H1 (cell line): ENCODE data around the gene CD52. TPM values are rescaled to one million over a fixed set of nuclear protein-coding genes. Genes with fewer than 3 reads are reported as not detected.

ENCODE experiments used
- CTCF ChIA-PET: fragments of 300-600 bp; sonication (Branson Sonifier 250); formaldehyde crosslinking; loops from one replicate; lab custom pipeline; 2021; ENCODE audit not compliant: partially characterized antibody; lab: Charles Lee
- POLR2A ChIA-PET: fragments of 300-600 bp; sonication (Branson Sonifier 250); formaldehyde crosslinking; loops from one replicate; lab custom pipeline; 2021; ENCODE audit warnings: inconsistent platforms; ENCODE audit not compliant: partially characterized antibody; lab: Charles Lee
- DNase-seq, 2 experiments: peaks; one replicate each; pipeline versions ENCODE4 v3.0.0 to v3.0.0-alpha.2; 2010 to 2022; ENCODE audit warnings: low spot score in 2 of 2, low read depth in 1 of 2, mixed read lengths in 1 of 2
- FAIRE-seq: peaks from 2 replicates; lab custom pipeline; 2011; peaks lifted over from hg19 to GRCh38; lab: Jason Lieb, UNC
- H2AFZ ChIP-seq: 2 replicates; pipeline ENCODE4 v1.8.1; 2012; ENCODE audit warnings: low read length, inconsistent platforms
- H2AK5ac ChIP-seq: 2 replicates; pipeline ENCODE4 v1.6.1; 2013; ENCODE audit warnings: low read depth, low read length
- H2BK120ac ChIP-seq: replicated peaks from 2 replicates; pipeline ENCODE3; 2013; ENCODE audit warnings: low read depth, low read length, inconsistent platforms
- H2BK12ac ChIP-seq: 2 replicates; pipeline ENCODE4 v1.6.1; 2013; ENCODE audit warnings: low read depth, low read length
- H2BK15ac ChIP-seq: 2 replicates; pipeline ENCODE4 v1.6.1; 2013; ENCODE audit warnings: low read length
- H2BK20ac ChIP-seq: 2 replicates; pipeline ENCODE4 v1.6.1; 2013; ENCODE audit warnings: low read length
- H2BK5ac ChIP-seq: 2 replicates; pipeline ENCODE4 v1.6.1; 2013; ENCODE audit warnings: low read depth, low read length
- H3K14ac ChIP-seq: 2 replicates; pipeline ENCODE4 v1.6.1; 2013; ENCODE audit warnings: inconsistent platforms; ENCODE audit not compliant: insufficient read length
- H3K18ac ChIP-seq: 2 replicates; pipeline ENCODE4 v1.6.1; 2013; ENCODE audit warnings: low read length; ENCODE audit errors: extremely low read depth
- H3K23ac ChIP-seq: 2 replicates; pipeline ENCODE4 v1.6.1; 2013; ENCODE audit warnings: inconsistent platforms; ENCODE audit not compliant: insufficient read length
- H3K23me2 ChIP-seq: 2 replicates; pipeline ENCODE4 v1.6.1; 2013; ENCODE audit warnings: low read depth, low read length
- H3K27ac ChIP-seq: 2 replicates; pipeline ENCODE4 v1.6.1; 2011; ENCODE audit warnings: low read depth, low read length, inconsistent platforms
- H3K27me3 ChIP-seq, 4 experiments: replicated peaks in 1 of 4; 1 replicate in 1 of 4; 2 replicates in 3 of 4; pipeline versions ENCODE4 v1.6.1 to v1.8.1; 2011 to 2013; ENCODE audit warnings: low read length in 3 of 4, mild to moderate bottlenecking in 3 of 4, inconsistent platforms in 2 of 4, mixed read lengths in 2 of 4, moderate library complexity in 1 of 4; ENCODE audit not compliant: control insufficient read depth in 3 of 4, insufficient read depth in 3 of 4; ENCODE audit errors: extremely low read depth in 1 of 4
- H3K36me3 ChIP-seq, 4 experiments: 2 replicates each; pipeline versions ENCODE4 v1.6.1 to v1.8.1; 2011 to 2013; ENCODE audit warnings: mild to moderate bottlenecking in 4 of 4, low read length in 3 of 4, moderate library complexity in 2 of 4, control low read depth in 1 of 4, inconsistent platforms in 1 of 4; ENCODE audit not compliant: insufficient read depth in 4 of 4, control insufficient read depth in 2 of 4
- H3K4ac ChIP-seq: replicated peaks from 2 replicates; pipeline ENCODE3; 2013; ENCODE audit warnings: low read length, low read depth, mixed read lengths, inconsistent platforms; ENCODE audit not compliant: insufficient read length
- H3K4me1 ChIP-seq, 4 experiments: replicated peaks in 1 of 4; 1 replicate in 1 of 4; 2 replicates in 3 of 4; pipeline versions ENCODE4 v1.6.1 to v1.8.1; 2011 to 2013; ENCODE audit warnings: low read length in 3 of 4, inconsistent platforms in 2 of 4, mixed read lengths in 1 of 4; ENCODE audit not compliant: insufficient read depth in 4 of 4, control insufficient read depth in 3 of 4
- H3K4me2 ChIP-seq, 2 experiments: 2 replicates each; pipeline versions ENCODE4 v1.6.1 to v1.8.1; 2011 to 2013; ENCODE audit warnings: low read depth in 2 of 2, low read length in 2 of 2, control low read depth in 1 of 2, inconsistent platforms in 1 of 2, mild to moderate bottlenecking in 1 of 2; ENCODE audit not compliant: insufficient read depth in 1 of 2
- H3K4me3 ChIP-seq, 4 experiments: fragments of 200-600, 300-600 bp in 1 of 4; sonication (generic), shearing (Covaris generic), sonication (Bioruptor Twin) in 1 of 4; 2 replicates each; pipeline versions ENCODE4 v1.5.1 to v1.8.1; 2011 to 2016; ENCODE audit warnings: low read length in 4 of 4, low read depth in 3 of 4, control low read depth in 2 of 4, inconsistent platforms in 2 of 4, mild to moderate bottlenecking in 2 of 4, mixed read lengths in 1 of 4, moderate library complexity in 1 of 4; ENCODE audit not compliant: insufficient read depth in 2 of 4; ENCODE audit errors: extremely low read depth in 1 of 4
- H3K56ac ChIP-seq: replicated peaks from 2 replicates; pipeline ENCODE3; 2013; ENCODE audit warnings: low read depth, mild to moderate bottlenecking, mixed read lengths, low read length, inconsistent platforms; ENCODE audit not compliant: insufficient read length
- H3K79me1 ChIP-seq: 2 replicates; pipeline ENCODE4 v1.6.1; 2013; ENCODE audit warnings: low read depth, low read length, control low read depth
- H3K79me2 ChIP-seq, 2 experiments: 2 replicates each; pipeline versions ENCODE4 v1.6.1 to v1.8.1; 2012 to 2013; ENCODE audit warnings: low read length in 2 of 2, mild to moderate bottlenecking in 2 of 2, inconsistent platforms in 1 of 2; ENCODE audit not compliant: insufficient read depth in 2 of 2, control insufficient read depth in 1 of 2
- H3K9ac ChIP-seq, 4 experiments: replicated peaks in 1 of 4; 1 replicate in 1 of 4; 2 replicates in 3 of 4; pipeline versions ENCODE4 v1.6.1 to v1.8.1; 2011 to 2013; ENCODE audit warnings: low read depth in 3 of 4, low read length in 3 of 4, control low read depth in 2 of 4, mild to moderate bottlenecking in 2 of 4, moderate library complexity in 2 of 4, inconsistent platforms in 1 of 4; ENCODE audit errors: extremely low read depth in 1 of 4
- H3K9me3 ChIP-seq, 2 experiments: 2 replicates each; pipeline versions ENCODE4 v1.6.1 to v1.8.1; 2012 to 2013; ENCODE audit warnings: mild to moderate bottlenecking in 2 of 2, moderate library complexity in 2 of 2, control low read depth in 1 of 2, inconsistent platforms in 1 of 2, low read depth in 1 of 2, low read length in 1 of 2, mixed read lengths in 1 of 2; ENCODE audit not compliant: insufficient read depth in 2 of 2
- H4K20me1 ChIP-seq, 2 experiments: replicated peaks in 1 of 2; 2 replicates each; pipeline versions ENCODE3 to v1.8.1; 2011 to 2013; ENCODE audit warnings: inconsistent platforms in 2 of 2, low read length in 2 of 2, mild to moderate bottlenecking in 1 of 2; ENCODE audit not compliant: insufficient read depth in 2 of 2, control insufficient read depth in 1 of 2
- H4K5ac ChIP-seq: 2 replicates; pipeline ENCODE4 v1.6.1; 2013; ENCODE audit warnings: low read length, low read depth, mixed read lengths, inconsistent platforms; ENCODE audit not compliant: insufficient read length
- H4K8ac ChIP-seq: 2 replicates; pipeline ENCODE4 v1.8.0; 2013; ENCODE audit warnings: mild to moderate bottlenecking, moderate library complexity, low read length, inconsistent platforms; ENCODE audit not compliant: insufficient read depth; ENCODE audit errors: extremely low read depth
- H4K91ac ChIP-seq: replicated peaks from 2 replicates; pipeline ENCODE3; 2013; ENCODE audit warnings: low read length, mixed read lengths, inconsistent platforms; ENCODE audit not compliant: insufficient read length
- ASH2L ChIP-seq: fragments of 200-600, 300-600 bp; sonication (generic); IDR thresholded peaks from one replicate; pipeline ENCODE4 v1.7.1; 2017; ENCODE audit warnings: low read length
- CBX5 ChIP-seq: fragments of 300-800, 300-1000 bp; sonication (generic); IDR thresholded peaks from 2 replicates; pipeline ENCODE4 v1.7.1; 2016; ENCODE audit warnings: antibody characterized with exemption, low read length, low read depth
- CEBPB ChIP-seq: IDR thresholded peaks from 2 replicates; pipeline ENCODE4 v1.6.1; 2012; ENCODE audit warnings: low read depth, low read length
- EZH2 ChIP-seq: fragments of 200-600 bp; sonication (generic); IDR thresholded peaks from 2 replicates; pipeline ENCODE4 v1.7.1; 2012; ENCODE audit warnings: low read depth, mild to moderate bottlenecking, moderate library complexity, low read length, inconsistent platforms; ENCODE audit not compliant: severe bottlenecking
- NRF1 ChIP-seq: IDR thresholded peaks from 2 replicates; pipeline ENCODE4 v1.6.1; 2011; ENCODE audit warnings: mild to moderate bottlenecking, low read depth, low read length, improper control_type of control experiment
- POU5F1 ChIP-seq: IDR thresholded peaks from 2 replicates; pipeline ENCODE4 v1.6.1; 2011; ENCODE audit warnings: low read depth, mild to moderate bottlenecking, low read length, moderate library complexity
- RBBP5 ChIP-seq: IDR thresholded peaks from 2 replicates; pipeline ENCODE4 v1.7.1; 2012; ENCODE audit warnings: low read depth, mild to moderate bottlenecking, inconsistent platforms, low read length, moderate library complexity, borderline replicate concordance
- RFX5 ChIP-seq: IDR thresholded peaks from 2 replicates; pipeline ENCODE4 v1.6.1; 2011; ENCODE audit warnings: low read depth, low read length, improper control_type of control experiment, borderline replicate concordance
- RNF2 ChIP-seq: fragments of 200-900, 300-1000 bp; sonication (generic); IDR thresholded peaks from 2 replicates; pipeline ENCODE4 v1.7.1; 2016; ENCODE audit warnings: borderline replicate concordance, low read depth, mild to moderate bottlenecking, antibody characterized with exemption, low read length; ENCODE audit not compliant: poor library complexity, severe bottlenecking; ENCODE audit errors: missing control alignments
- SIN3A ChIP-seq, 2 experiments: IDR thresholded peaks in 1 of 2; conservative IDR thresholded peaks in 1 of 2; 2 replicates each; pipeline ENCODE4 v1.6.1; 2011 to 2012; ENCODE audit warnings: low read length in 2 of 2, improper control_type of control experiment in 1 of 2, low read depth in 1 of 2, mild to moderate bottlenecking in 1 of 2
- SP4 ChIP-seq: IDR thresholded peaks from 2 replicates; pipeline ENCODE4 v1.6.1; 2012; ENCODE audit warnings: low read length, inconsistent platforms
- TBP ChIP-seq: IDR thresholded peaks from 2 replicates; pipeline ENCODE4 v1.6.1; 2011; ENCODE audit warnings: low read depth, low read length, improper control_type of control experiment
- ZNF274 ChIP-seq: IDR thresholded peaks from 2 replicates; pipeline ENCODE4 v1.7.0; 2012; ENCODE audit warnings: low read length, borderline replicate concordance; ENCODE audit errors: extremely low read depth
- WGBS, 2 experiments: shearing (Covaris generic) in 1 of 2; methylation state at CpG; one replicate each; pipeline versions ENCODE4 v1.1.6 to v1.1.7; 2013 to 2015; ENCODE audit warnings: low lambda C conversion rate in 2 of 2, mixed read lengths in 2 of 2, inconsistent platforms in 1 of 2, low coverage in 1 of 2, missing lambda C conversion rate in 1 of 2; ENCODE audit not compliant: insufficient replicate concordance in 2 of 2, insufficient coverage in 1 of 2, insufficient read length in 1 of 2; ENCODE audit errors: extremely low coverage in 1 of 2, missing lambda C conversion rate in 1 of 2; 5-methylcytosine and 5-hydroxymethylcytosine counted together
- polyA plus RNA-seq, 7 experiments: library from polyadenylated mRNA; depleted of rRNA in 3 of 7; stranded (reverse) in 5 of 7; unstranded in 2 of 7; fragments of >200 nt in 5 of 7; fragments of 200-250 nt in 2 of 7; gene quantifications; 1 replicate in 5 of 7; 2 replicates in 1 of 7; 4 replicates in 1 of 7; pipeline versions ENCODE4 v1.2.1 to v1.2.3, GENCODE V29; 2011 to 2013; ENCODE audit warnings: missing spikeins in 2 of 7, mixed read lengths in 2 of 7
- total RNA-seq: library from RNA; stranded (reverse); fragmentation: NEBNext Ultra II Directional; extraction: Animal tissue kit (Norgen Biotek cat#: 25700); gene quantifications from 2 replicates; pipeline ENCODE4 v1.2.1, GENCODE V29; 2021
- TF ChIP-seq, protein P1 (sequence below): IDR thresholded peaks from 2 replicates; pipeline ENCODE4 v1.6.1; 2012; ENCODE audit warnings: inconsistent platforms

CD52 gene
- total and polyA plus RNA-seq, 2 of the 8 experiments (the other 6 are each of a cell fraction or from before 2014, with no cell fraction given): 2.4 to 3.1 TPM

GRCh38 chr1:26323382-26323781 is 5.6 kb downstream of the CD52 start:
- Histone ChIP-seq H3K56ac (no peak overlapping the region), H2BK20ac (no peak overlapping the region), H2BK5ac (no peak overlapping the region), H4K20me1 (peaks cover 0 to 2% of the 10 kb centered on the region in 2 experiments), H3K9me3 (no peaks in the 10 kb centered on the region), H4K91ac (no peak overlapping the region), H4K5ac (no peak overlapping the region), H2BK12ac (no peak overlapping the region), H3K4ac (no peak overlapping the region), H3K27me3 (no peaks in the 10 kb centered on the region), H3K79me2 (no peaks in the 10 kb centered on the region), H3K79me1 (no peaks in the 10 kb centered on the region), H3K27ac (no peak overlapping the region), H2AFZ (no peak overlapping the region), H3K36me3 (peaks cover 7 to 22% (median 18%) of the 10 kb centered on the region in 4 experiments; a peak in 7 of 8 replicates), H3K4me2 (no peak overlapping the region), H3K9ac (no peak overlapping the region), H3K14ac (no peak overlapping the region), H3K4me1 (no peaks in the 10 kb centered on the region; a peak in 1 of 7 replicates), H3K23me2 (no peaks in the 10 kb centered on the region), H4K8ac (no peak overlapping the region), H3K18ac (no peak overlapping the region), H3K23ac (no peak overlapping the region), H2BK15ac (no peak overlapping the region), H2BK120ac (no peak overlapping the region), H3K4me3 (no peak overlapping the region), H2AK5ac (no peak overlapping the region)
- ChIA-PET CTCF (interaction anchor here (0.8 to 57.0 kb wide), 5 partner anchors 7 to 94 kb away, joined by 4 to 1530 read pairs (median 14); partner anchors contain the start of genes SH3BGRL3 and UBXN11), POLR2A (no interaction called here)
- DNase-seq (no peak), FAIRE-seq (no peak)
- WGBS, 2 experiments: 82% methylated on average over 2 of the region's 2 CpGs; no CpG with 5 or more reads in 1 of the 2 experiments
- TF ChIP-seq, protein P1, sequence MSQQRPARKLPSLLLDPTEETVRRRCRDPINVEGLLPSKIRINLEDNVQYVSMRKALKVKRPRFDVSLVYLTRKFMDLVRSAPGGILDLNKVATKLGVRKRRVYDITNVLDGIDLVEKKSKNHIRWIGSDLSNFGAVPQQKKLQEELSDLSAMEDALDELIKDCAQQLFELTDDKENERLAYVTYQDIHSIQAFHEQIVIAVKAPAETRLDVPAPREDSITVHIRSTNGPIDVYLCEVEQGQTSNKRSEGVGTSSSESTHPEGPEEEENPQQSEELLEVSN: no peak
- no peak for TF ChIP-seq POU5F1
- no peak for TF ChIP-seq RBBP5
- no peak for TF ChIP-seq ASH2L
- TF ChIP-seq TBP: no peak
- TF ChIP-seq RNF2: no peak
- TF ChIP-seq SP4: no peak
- TF ChIP-seq SIN3A (conservative IDR thresholded peaks at IDR 0.05 in 1 of 2, IDR thresholded peaks at IDR 0.05 in 1 of 2; ENCODE audit: low read depth in 1 of 2, low read length in 2 of 2): no peak
- no peak for TF ChIP-seq NRF1
- TF ChIP-seq RFX5: no peak
- no peak for TF ChIP-seq ZNF274
- TF ChIP-seq CBX5: no peak
- TF ChIP-seq EZH2: no peak
- no peak for TF ChIP-seq CEBPB
